A549 (cell line): ENCODE data around the gene CADM1. TPM values are rescaled to one million over a fixed set of nuclear protein-coding genes. Genes with fewer than 3 reads are reported as not detected.

Source experiments
- ATAC-seq, 2 experiments: fragments of 200-7000 bp in 1 of 2; fragments of >200 bp in 1 of 2; cut with Nextera tagmentation in 1 of 2; cut with Tn5 transposase in 1 of 2; 3 replicates each; pipeline versions ENCODE4 v1.8.0 to v1.9.1; 2018 to 2020; ENCODE audit warnings: mild to moderate bottlenecking in 1 of 2, moderate library complexity in 1 of 2
- CTCF ChIA-PET: fragments of 300-600 bp; sonication (Branson Sonifier 250); formaldehyde crosslinking; extraction: SDS; loops from one replicate; lab custom pipeline; 2021; ENCODE audit warnings: antibody characterized with exemption, inconsistent platforms; lab: Yijun Ruan, JAX
- POLR2A ChIA-PET: fragments of 350-600 bp; formaldehyde crosslinking; extraction: SDS; loops from one replicate; lab custom pipeline; 2021; ENCODE audit warnings: antibody characterized with exemption, inconsistent platforms; lab: Yijun Ruan, JAX
- DNase-seq, 2 experiments: peaks; one replicate each; pipeline versions ENCODE4 v3.0.0 to v3.0.0-alpha.2; 2011 to 2016; ENCODE audit warnings: low read depth in 1 of 2, low spot score in 1 of 2
- FAIRE-seq: peaks from 2 replicates; lab custom pipeline; 2011; peaks lifted over from hg19 to GRCh38; lab: Jason Lieb, UNC
- H3K27ac ChIP-seq, 2 experiments: fragments of >200 bp; sonication (Bioruptor Twin); formaldehyde crosslinking; 3 replicates each; pipeline ENCODE4 v1.5.1; 2016 to 2017
- H3K4me1 ChIP-seq: fragments of >200 bp; sonication (Bioruptor Twin); formaldehyde crosslinking; 3 replicates; pipeline ENCODE4 v1.6.1; 2016
- H3K4me2 ChIP-seq: fragments of >200 bp; sonication (Bioruptor Twin); formaldehyde crosslinking; 3 replicates; pipeline ENCODE4 v1.6.1; 2016
- H3K4me3 ChIP-seq: fragments of >200 bp; sonication (Bioruptor Twin); formaldehyde crosslinking; 3 replicates; pipeline ENCODE4 v1.5.1; 2016
- H3K9me3 ChIP-seq: fragments of >200 bp; sonication (Bioruptor Twin); formaldehyde crosslinking; 3 replicates; pipeline ENCODE4 v1.6.1; 2016
- CBX8 ChIP-seq: fragments of 200-600 bp; sonication (generic); IDR thresholded peaks from 2 replicates; pipeline ENCODE4 v1.6.1; 2016
- CEBPB ChIP-seq, 2 experiments: fragments of >200 bp in 1 of 2; sonication (Bioruptor Twin) in 1 of 2; formaldehyde crosslinking in 1 of 2; IDR thresholded peaks; 2 replicates each; pipeline ENCODE4 v1.6.1; 2012 to 2016
- CHD2 ChIP-seq: fragments of 150-350 bp; IDR thresholded peaks from 2 replicates; pipeline ENCODE4 v1.6.1; 2014; ENCODE audit warnings: low read length; ENCODE audit not compliant: partially characterized antibody
- CHD4 ChIP-seq: fragments of 200-600 bp; sonication (generic); IDR thresholded peaks from 2 replicates; pipeline ENCODE4 v1.6.1; 2016; ENCODE audit warnings: antibody characterized with exemption, mild to moderate bottlenecking, borderline replicate concordance
- EHF ChIP-seq: fragments of 250-450 bp; sonication (Bioruptor Pico); IDR thresholded peaks from 2 replicates; pipeline ENCODE4 v1.5.0; 2020; ENCODE audit warnings: mild to moderate bottlenecking
- GATA3 ChIP-seq: IDR thresholded peaks from 2 replicates; pipeline ENCODE4 v1.6.1; 2012; ENCODE audit warnings: borderline replicate concordance
- HOXB5 ChIP-seq: fragments of 250-450 bp; sonication (Bioruptor Pico); IDR thresholded peaks from 2 replicates; pipeline ENCODE4 v1.5.0; 2020; ENCODE audit warnings: mild to moderate bottlenecking, moderate library complexity
- MAX ChIP-seq: IDR thresholded peaks from 2 replicates; pipeline ENCODE4 v1.6.1; 2012
- MYC ChIP-seq: IDR thresholded peaks from 2 replicates; pipeline ENCODE4 v1.6.1; 2012; ENCODE audit warnings: mild to moderate bottlenecking, inconsistent platforms, low read length, improper control_type of control experiment, borderline replicate concordance
- NR3C1 ChIP-seq: fragments of >200 bp; sonication (Bioruptor Twin); formaldehyde crosslinking; IDR thresholded peaks from 3 replicates; pipeline ENCODE4 v1.6.1; 2017
- POLR2A ChIP-seq: IDR thresholded peaks from 2 replicates; pipeline ENCODE4 v1.6.1; 2012; ENCODE audit warnings: mild to moderate bottlenecking, low read length
- POLR2AphosphoS2 ChIP-seq: conservative IDR thresholded peaks from 2 replicates; pipeline ENCODE4 v1.6.1; 2012; ENCODE audit warnings: low read length, improper control_type of control experiment, inconsistent platforms
- RCOR1 ChIP-seq: fragments of 150-350 bp; IDR thresholded peaks from 2 replicates; pipeline ENCODE4 v1.6.1; 2014; ENCODE audit warnings: antibody characterized with exemption, low read length, low read depth
- RFX5 ChIP-seq: fragments of 450-650 bp; IDR thresholded peaks from 2 replicates; pipeline ENCODE4 v1.7.1; 2014; ENCODE audit warnings: antibody characterized with exemption, mild to moderate bottlenecking, moderate library complexity
- SMC3 ChIP-seq: fragments of >200 bp; sonication (Bioruptor Twin); formaldehyde crosslinking; IDR thresholded peaks from 3 replicates; pipeline ENCODE4 v1.6.1; 2018; ENCODE audit warnings: inconsistent platforms
- SREBF2 ChIP-seq: fragments of 450-650 bp; IDR thresholded peaks from 2 replicates; pipeline ENCODE4 v1.6.1; 2014; ENCODE audit warnings: mild to moderate bottlenecking, moderate library complexity
- TFCP2L1 ChIP-seq: fragments of 250-450 bp; sonication (Bioruptor Pico); IDR thresholded peaks from 2 replicates; pipeline ENCODE4 v1.5.0; 2021; ENCODE audit warnings: mild to moderate bottlenecking
- TP53 ChIP-seq: fragments of 250-450 bp; sonication (Bioruptor Pico); IDR thresholded peaks from 2 replicates; pipeline ENCODE4 v1.5.0; 2021; ENCODE audit warnings: mild to moderate bottlenecking, moderate library complexity
- ZFP36 ChIP-seq: fragments of 450-650 bp; IDR thresholded peaks from 2 replicates; pipeline ENCODE4 v1.6.1; 2014; ENCODE audit warnings: borderline replicate concordance; ENCODE audit not compliant: partially characterized antibody
- ZSCAN20 ChIP-seq: fragments of 250-450 bp; sonication (Bioruptor Pico); IDR thresholded peaks from 2 replicates; pipeline ENCODE4 v1.8.0; 2022; ENCODE audit warnings: mild to moderate bottlenecking, moderate library complexity
- WGBS: methylation state at CpG from one replicate; pipeline ENCODE4 v1.1.6; 2017; ENCODE audit errors: missing lambda C conversion rate; 5-methylcytosine and 5-hydroxymethylcytosine counted together
- polyA plus RNA-seq, 4 experiments: library from polyadenylated mRNA; depleted of rRNA in 3 of 4; stranded (reverse); fragments of >200 nt; fragmentation: RNase III in 1 of 4; extraction: RNeasy Plus Mini Kit Qiagen cat#74134 plus additional on column Dnase treatment in 1 of 4; gene quantifications; 2 replicates in 3 of 4; 3 replicates in 1 of 4; pipeline ENCODE4 v1.2.3, GENCODE V29; 2011 to 2017
- TF ChIP-seq, protein P1 (sequence below): fragments of 150-350 bp; IDR thresholded peaks from 2 replicates; pipeline ENCODE4 v1.6.1; 2014; ENCODE audit warnings: low read depth, mild to moderate bottlenecking, low read length
- TF ChIP-seq, protein P2 (sequence below): fragments of 250-450 bp; sonication (Bioruptor Pico); IDR thresholded peaks from 2 replicates; pipeline ENCODE4 v1.5.0; 2020; ENCODE audit warnings: low read depth, mild to moderate bottlenecking, moderate library complexity

CADM1 gene
- polyA plus RNA-seq, 2 of the 4 experiments (the other 2 are of a cell fraction) = 33.4 to 36.7 TPM

DNA sequence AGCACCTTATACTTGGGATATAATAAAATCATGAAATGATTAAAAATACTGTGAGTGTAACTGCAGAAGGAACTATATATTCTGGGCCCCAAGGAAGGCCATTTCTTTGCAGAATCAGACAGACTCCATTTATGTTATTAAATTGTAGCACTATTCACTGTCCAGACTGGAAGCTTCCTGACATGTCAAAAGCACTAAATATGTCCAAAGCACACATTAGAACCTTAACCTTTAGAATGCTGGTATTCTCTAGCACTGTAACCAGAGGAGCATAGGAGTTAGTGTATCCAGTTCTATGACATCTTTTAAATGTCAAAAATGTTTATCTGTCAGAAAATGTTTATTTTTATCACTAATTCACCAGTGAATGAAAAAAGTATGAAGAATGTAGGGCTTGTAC, 246.9 kb downstream of the CADM1 start:
- ChIA-PET POLR2A (no interaction called here), CTCF (no interaction called here)
- no peak for ATAC-seq

DNA sequence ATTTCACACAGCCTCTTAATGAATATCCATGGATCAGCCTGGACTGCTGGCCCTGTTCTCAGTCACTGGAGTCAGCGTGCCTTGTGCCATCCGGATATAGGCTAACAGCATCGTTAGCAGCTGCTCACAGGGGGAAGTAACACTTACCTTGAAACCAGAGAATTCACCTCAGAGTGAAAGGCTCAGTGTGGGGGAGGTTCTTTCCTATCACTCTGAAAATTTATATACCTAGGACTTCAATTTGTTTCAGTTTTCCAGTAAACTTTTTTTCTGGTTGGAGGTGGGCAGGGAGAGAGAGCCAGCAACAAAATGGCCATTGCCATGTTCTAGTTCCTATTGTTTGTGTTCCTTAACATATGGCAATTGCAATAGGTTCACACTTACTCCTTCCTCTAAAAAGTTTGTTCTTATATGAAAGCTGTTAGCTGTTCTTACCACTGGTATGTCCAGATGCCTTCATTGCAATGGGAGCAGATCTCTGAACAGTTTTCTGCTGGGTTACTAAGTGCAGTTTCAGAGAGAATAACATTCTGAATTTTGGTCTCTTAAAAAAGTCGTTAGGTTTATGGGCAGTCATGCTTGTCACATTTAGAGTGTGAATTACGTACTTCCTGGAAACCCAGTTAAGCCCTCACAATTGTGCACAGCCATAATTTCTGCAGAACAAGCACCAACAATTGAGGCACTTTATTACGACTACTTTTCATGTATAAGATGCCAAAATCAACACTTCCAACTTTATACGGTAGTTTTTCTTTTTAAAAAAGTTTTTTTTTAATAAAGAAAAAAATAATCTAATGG, 247.6 kb downstream of the CADM1 start:
- no peak overlapping the region for H3K27ac ChIP-seq
- DNase-seq = no peak
- ATAC-seq = no peak
- H3K4me1 ChIP-seq = no peaks in the 10 kb centered on the region
- TF ChIP-seq, protein P1, sequence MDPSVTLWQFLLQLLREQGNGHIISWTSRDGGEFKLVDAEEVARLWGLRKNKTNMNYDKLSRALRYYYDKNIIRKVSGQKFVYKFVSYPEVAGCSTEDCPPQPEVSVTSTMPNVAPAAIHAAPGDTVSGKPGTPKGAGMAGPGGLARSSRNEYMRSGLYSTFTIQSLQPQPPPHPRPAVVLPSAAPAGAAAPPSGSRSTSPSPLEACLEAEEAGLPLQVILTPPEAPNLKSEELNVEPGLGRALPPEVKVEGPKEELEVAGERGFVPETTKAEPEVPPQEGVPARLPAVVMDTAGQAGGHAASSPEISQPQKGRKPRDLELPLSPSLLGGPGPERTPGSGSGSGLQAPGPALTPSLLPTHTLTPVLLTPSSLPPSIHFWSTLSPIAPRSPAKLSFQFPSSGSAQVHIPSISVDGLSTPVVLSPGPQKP = no peak
- TF ChIP-seq SREBF2 (no peak), CBX8 (no peak), HOXB5 (no peak), TFCP2L1 (CRISPR knock-in tag) (no peak), POLR2A (no peak), TP53 (CRISPR knock-in tag) (no peak), CEBPB (IDR thresholded peaks at IDR 0.05) (no peak), ZFP36 (no peak)
- TF ChIP-seq, all 56 proteins: peak for 0
- WGBS = 85% methylated on average over 7 of the region's 7 CpGs
- H3K4me2 ChIP-seq = no peak overlapping the region
- ChIA-PET POLR2A (no interaction called here), CTCF (no interaction called here)
- FAIRE-seq = no peak
- H3K4me3 ChIP-seq = no peak overlapping the region
- H3K9me3 ChIP-seq = no peaks in the 10 kb centered on the region

More for the DNA sequence above, 246.9 kb downstream of the CADM1 start:
- H3K4me1 ChIP-seq = no peaks in the 10 kb centered on the region
- no peak overlapping the region for H3K4me2 ChIP-seq
- FAIRE-seq = no peak
- H3K4me3 ChIP-seq = no peak overlapping the region
- DNase-seq = no peak
- TF ChIP-seq ZSCAN20 (CRISPR knock-in tag) = no peak
- TF ChIP-seq SMC3 = no peak
- no peak for TF ChIP-seq RCOR1
- TF ChIP-seq GATA3 = no peak
- no peak for TF ChIP-seq EHF
- no peak for TF ChIP-seq NR3C1
- TF ChIP-seq POLR2A = no peak
- TF ChIP-seq, protein P2, sequence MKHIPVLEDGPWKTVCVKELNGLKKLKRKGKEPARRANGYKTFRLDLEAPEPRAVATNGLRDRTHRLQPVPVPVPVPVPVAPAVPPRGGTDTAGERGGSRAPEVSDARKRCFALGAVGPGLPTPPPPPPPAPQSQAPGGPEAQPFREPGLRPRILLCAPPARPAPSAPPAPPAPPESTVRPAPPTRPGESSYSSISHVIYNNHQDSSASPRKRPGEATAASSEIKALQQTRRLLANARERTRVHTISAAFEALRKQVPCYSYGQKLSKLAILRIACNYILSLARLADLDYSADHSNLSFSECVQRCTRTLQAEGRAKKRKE (CRISPR knock-in tag) = no peak
- no peak for TF ChIP-seq RFX5
- no peak for TF ChIP-seq MYC
- no peak for TF ChIP-seq CHD4
- no peak for TF ChIP-seq POLR2AphosphoS2
- H3K27ac ChIP-seq = no peak overlapping the region
- no peaks in the 10 kb centered on the region for H3K9me3 ChIP-seq

- no peak for ATAC-seq
Observed at GRCh38 chr11:115255006-115255762, 249.0 kb downstream of the CADM1 start.

More at GRCh38 chr11:115255006-115255762, 249.0 kb downstream of the CADM1 start:
- H3K4me1 ChIP-seq = no peaks in the 10 kb centered on the region
- TF ChIP-seq CHD2 (no peak), MAX (no peak)
- TF ChIP-seq, all 56 proteins: peak for 0
- H3K4me3 ChIP-seq = no peak overlapping the region
- H3K9me3 ChIP-seq = no peaks in the 10 kb centered on the region
- 72% methylated on average over 9 of the region's 9 CpGs for WGBS
- H3K27ac ChIP-seq = no peak overlapping the region
- H3K4me2 ChIP-seq = no peak overlapping the region
- DNase-seq (no peak), FAIRE-seq (no peak)
- ChIA-PET CTCF (no interaction called here), POLR2A (no interaction called here)
